Mesenchymal stem cell (in vitro differentiated cells and primary cell): ENCODE results near the gene KCND2.
A peak's percentile ranks its signal among the peaks of the same experiment; 100 is the strongest.

Experiments used
- DNase-seq: peaks from one replicate; pipeline ENCODE4 v3.0.0-alpha.2; 2013
- H2AFZ ChIP-seq: one replicate; pipeline ENCODE4 v1.6.1; 2013; ENCODE audit warnings: low read depth, mild to moderate bottlenecking, control low read depth, inconsistent platforms, low read length, moderate library complexity
- H2AK5ac ChIP-seq: 2 replicates; pipeline ENCODE4 v1.6.1; 2013; ENCODE audit warnings: low read length, moderate library complexity, mild to moderate bottlenecking, inconsistent platforms; ENCODE audit not compliant: severe bottlenecking
- H2BK120ac ChIP-seq: one replicate; pipeline ENCODE4 v1.6.1; 2013; ENCODE audit warnings: low read depth, mild to moderate bottlenecking, inconsistent platforms, low read length, moderate library complexity
- H2BK12ac ChIP-seq, 2 experiments: one replicate each; pipeline ENCODE4 v1.6.1; 2013; ENCODE audit warnings: inconsistent platforms in 2 of 2, low read length in 2 of 2, mild to moderate bottlenecking in 2 of 2, moderate library complexity in 2 of 2, control low read depth in 1 of 2
- H2BK15ac ChIP-seq: one replicate; pipeline ENCODE4 v1.6.1; 2013; ENCODE audit warnings: mild to moderate bottlenecking, low read depth, inconsistent platforms; ENCODE audit not compliant: poor library complexity, severe bottlenecking
- H2BK5ac ChIP-seq: 2 replicates; pipeline ENCODE4 v1.6.1; 2013; ENCODE audit warnings: low read depth, mild to moderate bottlenecking, low read length, control low read depth, inconsistent platforms; ENCODE audit not compliant: poor library complexity, severe bottlenecking
- H3K14ac ChIP-seq, 2 experiments: one replicate each; pipeline ENCODE4 v1.6.1; 2013; ENCODE audit warnings: inconsistent platforms in 2 of 2, low read length in 2 of 2, control low read depth in 1 of 2, mild to moderate bottlenecking in 1 of 2, moderate library complexity in 1 of 2
- H3K18ac ChIP-seq, 2 experiments: one replicate each; pipeline ENCODE4 v1.6.1; 2013; ENCODE audit warnings: inconsistent platforms in 2 of 2, low read length in 2 of 2, control low read depth in 1 of 2, low read depth in 1 of 2, mild to moderate bottlenecking in 1 of 2
- H3K23ac ChIP-seq, 2 experiments: one replicate each; pipeline ENCODE4 v1.6.1; 2013; ENCODE audit warnings: inconsistent platforms in 2 of 2, low read length in 2 of 2, mild to moderate bottlenecking in 2 of 2, moderate library complexity in 2 of 2, control low read depth in 1 of 2
- H3K27ac ChIP-seq: 2 replicates; pipeline ENCODE4 v1.5.1; 2013; ENCODE audit warnings: mild to moderate bottlenecking, moderate library complexity, low read length, control low read depth, inconsistent platforms; ENCODE audit not compliant: poor library complexity, severe bottlenecking
- H3K27me3 ChIP-seq, 2 experiments: 2 replicates each; pipeline versions ENCODE4 v1.6.1 to v1.7.0; 2013; ENCODE audit warnings: low read length in 2 of 2, mild to moderate bottlenecking in 2 of 2, moderate library complexity in 2 of 2, control low read depth in 1 of 2, inconsistent platforms in 1 of 2; ENCODE audit not compliant: control insufficient read depth in 1 of 2, insufficient read depth in 1 of 2
- H3K36me3 ChIP-seq, 2 experiments: 2 replicates each; pipeline versions ENCODE4 v1.6.1 to v1.7.0; 2013; ENCODE audit warnings: low read length in 2 of 2, control low read depth in 1 of 2, inconsistent platforms in 1 of 2, low read depth in 1 of 2, mild to moderate bottlenecking in 1 of 2; ENCODE audit not compliant: insufficient read depth in 2 of 2, control insufficient read depth in 1 of 2
- H3K4ac ChIP-seq, 2 experiments: one replicate each; pipeline ENCODE4 v1.6.1; 2013; ENCODE audit warnings: inconsistent platforms in 2 of 2, low read length in 2 of 2, mild to moderate bottlenecking in 2 of 2, moderate library complexity in 2 of 2, control low read depth in 1 of 2, low read depth in 1 of 2
- H3K4me1 ChIP-seq: 2 replicates; pipeline ENCODE4 v1.6.1; 2013; ENCODE audit warnings: low read depth, low read length, control low read depth; ENCODE audit not compliant: control insufficient read depth, insufficient read depth
- H3K4me2 ChIP-seq: 2 replicates; pipeline ENCODE4 v1.6.1; 2013; ENCODE audit warnings: low read length, mild to moderate bottlenecking, inconsistent platforms; ENCODE audit not compliant: poor library complexity, severe bottlenecking
- H3K4me3 ChIP-seq, 2 experiments: 2 replicates each; pipeline versions ENCODE4 v1.5.1 to v1.7.0; 2013; ENCODE audit warnings: low read length in 2 of 2, mild to moderate bottlenecking in 2 of 2, control low read depth in 1 of 2, low read depth in 1 of 2; ENCODE audit not compliant: insufficient read depth in 1 of 2
- H3K79me1 ChIP-seq: replicated peaks from 2 replicates; pipeline ENCODE4 v1.6.1; 2013; ENCODE audit warnings: mild to moderate bottlenecking, control low read depth, low read length, inconsistent platforms; ENCODE audit not compliant: poor library complexity, severe bottlenecking
- H3K9ac ChIP-seq: 2 replicates; pipeline ENCODE4 v1.7.0; 2013; ENCODE audit warnings: mild to moderate bottlenecking, low read length, moderate library complexity
- H3K9me3 ChIP-seq: 2 replicates; pipeline ENCODE4 v1.7.0; 2013; ENCODE audit warnings: mild to moderate bottlenecking, low read length; ENCODE audit not compliant: control insufficient read depth
- H4K8ac ChIP-seq: one replicate; pipeline ENCODE4 v1.6.1; 2013; ENCODE audit warnings: inconsistent platforms, mild to moderate bottlenecking, low read length, moderate library complexity
- H4K91ac ChIP-seq: one replicate; pipeline ENCODE4 v1.6.1; 2013; ENCODE audit warnings: mild to moderate bottlenecking, low read length, inconsistent platforms
- WGBS: methylation state at CpG from one replicate; pipeline ENCODE4 v1.1.7; 2013; ENCODE audit warnings: mixed read lengths; 5-methylcytosine and 5-hydroxymethylcytosine counted together

The KCND2 gene

DNA sequence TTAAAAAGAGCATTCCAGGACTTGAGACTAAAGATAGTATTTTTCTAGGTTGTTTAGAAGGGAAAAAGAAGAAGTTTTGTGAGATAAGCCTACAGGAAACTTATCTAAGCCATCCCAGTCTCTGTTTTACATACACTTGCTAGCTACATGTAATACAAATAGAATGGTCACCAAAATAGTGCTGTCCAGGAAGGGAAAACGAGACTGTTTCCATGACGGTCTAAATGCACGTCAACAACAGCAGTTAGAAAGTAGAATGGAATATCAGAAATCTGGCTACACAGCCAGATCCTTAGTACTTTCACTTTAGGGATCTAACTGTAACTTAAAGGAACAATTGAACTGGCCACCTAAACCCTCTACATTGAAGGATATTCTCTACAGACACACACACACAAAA lies 467.4 kb downstream of the KCND2 start:
- no peak overlapping the region for H2BK15ac ChIP-seq
- no peak overlapping the region for H3K27ac ChIP-seq
- H4K91ac ChIP-seq = no peak overlapping the region
- no peak overlapping the region for H3K23ac ChIP-seq
- no peaks in the 10 kb centered on the region for H3K79me1 ChIP-seq
- H3K18ac ChIP-seq = no peak overlapping the region
- no peak overlapping the region for H2BK120ac ChIP-seq
- no peaks in the 10 kb centered on the region for H3K27me3 ChIP-seq
- no peaks in the 10 kb centered on the region for H3K4me1 ChIP-seq
- H3K9me3 ChIP-seq = no peaks in the 10 kb centered on the region
- no peak overlapping the region for H2BK12ac ChIP-seq
- H3K14ac ChIP-seq = no peak overlapping the region
- no peak overlapping the region for H2AK5ac ChIP-seq
- 63% methylated on average over 3 of the region's 3 CpGs for WGBS
- peak; percentile 73 for DNase-seq
- no peak overlapping the region for H3K4me2 ChIP-seq
- H2BK5ac ChIP-seq = no peak overlapping the region
- no peak overlapping the region for H3K4ac ChIP-seq
- no peak overlapping the region for H4K8ac ChIP-seq
- peak overlapping the region in 1 of 2 experiments; percentile 68 for H3K4me3 ChIP-seq
- H3K9ac ChIP-seq = peak overlapping the region; percentile 84
- peak overlapping the region; percentile 51 for H2AFZ ChIP-seq
- peaks cover 0 to 39% of the 10 kb centered on the region in 2 experiments for H3K36me3 ChIP-seq

GRCh38 chr7:120741371-120742042 lies 468.5 kb downstream of the KCND2 start:
- Histone ChIP-seq H2BK15ac (no peak overlapping the region), H3K27ac (no peak overlapping the region), H3K4me1 (no peaks in the 10 kb centered on the region), H3K36me3 (peaks cover 0 to 44% of the 10 kb centered on the region in 2 experiments), H2BK120ac (no peak overlapping the region), H3K18ac (no peak overlapping the region), H3K23ac (no peak overlapping the region), H3K14ac (no peak overlapping the region), H3K4ac (no peak overlapping the region), H3K4me3 (no peak overlapping the region), H2BK12ac (no peak overlapping the region), H3K4me2 (no peak overlapping the region), H2BK5ac (no peak overlapping the region), H3K9ac (peak overlapping the region; percentile 84), H4K91ac (no peak overlapping the region), H3K79me1 (no peaks in the 10 kb centered on the region), H2AK5ac (no peak overlapping the region), H2AFZ (no peak overlapping the region), H3K9me3 (no peaks in the 10 kb centered on the region), H4K8ac (no peak overlapping the region), H3K27me3 (no peaks in the 10 kb centered on the region)
- 93% methylated on average over 5 of the region's 7 CpGs for WGBS
- DNase-seq = no peak

DNA sequence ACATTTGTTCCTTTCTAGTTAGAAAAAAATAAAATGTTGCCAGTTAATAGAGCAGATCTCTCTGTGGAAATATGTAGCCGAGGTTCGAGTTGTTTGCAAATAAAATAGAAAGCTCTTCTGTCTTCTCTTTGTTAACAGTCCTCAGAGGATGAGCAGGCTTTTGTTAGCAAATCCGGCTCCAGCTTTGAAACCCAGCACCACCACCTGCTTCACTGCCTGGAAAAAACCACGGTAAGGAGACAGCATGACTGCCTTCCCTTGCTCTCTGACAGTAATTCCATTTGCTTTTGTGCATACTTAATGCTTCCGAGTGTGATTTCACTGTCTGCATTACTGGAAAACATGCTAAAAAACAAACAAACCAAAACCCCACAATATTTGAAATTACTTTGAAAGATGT lies 469.4 kb downstream of the KCND2 start:
- no peak overlapping the region for H3K9ac ChIP-seq
- H3K18ac ChIP-seq = no peak overlapping the region
- H4K8ac ChIP-seq = no peak overlapping the region
- no peak overlapping the region for H2AK5ac ChIP-seq
- no peak overlapping the region for H2BK5ac ChIP-seq
- H2BK15ac ChIP-seq = no peak overlapping the region
- H3K36me3 ChIP-seq = peaks cover 0 to 46% of the 10 kb centered on the region in 2 experiments
- 55% methylated on average over 4 of the region's 5 CpGs for WGBS
- no peaks in the 10 kb centered on the region for H3K4me1 ChIP-seq
- no peak overlapping the region for H3K23ac ChIP-seq
- no peak overlapping the region for H3K4me2 ChIP-seq
- no peak overlapping the region for H2BK120ac ChIP-seq
- no peak overlapping the region for H4K91ac ChIP-seq
- H2BK12ac ChIP-seq = no peak overlapping the region
- no peaks in the 10 kb centered on the region for H3K9me3 ChIP-seq
- no peak overlapping the region for H3K27ac ChIP-seq
- DNase-seq = no peak
- no peaks in the 10 kb centered on the region for H3K27me3 ChIP-seq
- no peaks in the 10 kb centered on the region for H3K79me1 ChIP-seq
- H2AFZ ChIP-seq = no peak overlapping the region
- H3K14ac ChIP-seq = no peak overlapping the region
- H3K4ac ChIP-seq = no peak overlapping the region
- H3K4me3 ChIP-seq = no peak overlapping the region

DNA sequence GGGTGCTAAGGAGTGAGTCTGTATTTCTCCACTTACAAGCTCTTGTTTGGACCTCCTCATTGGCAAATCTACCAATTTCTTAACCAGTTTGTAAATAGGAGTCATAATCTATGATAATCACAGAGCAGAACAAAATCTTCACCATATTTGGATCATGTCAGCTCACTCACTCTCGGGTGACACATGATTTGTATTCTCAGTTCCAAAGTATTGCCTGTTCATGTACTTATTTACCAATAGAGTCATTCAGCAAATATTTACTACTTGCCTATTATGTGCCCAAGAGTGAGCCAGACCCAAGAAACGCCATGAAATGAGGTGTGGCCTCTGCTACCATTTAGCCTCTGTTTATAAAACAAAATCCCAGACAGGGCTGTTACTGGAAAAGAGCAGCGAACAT lies 470.2 kb downstream of the KCND2 start:
- DNase-seq = no peak
- Histone ChIP-seq H3K23ac (no peak overlapping the region), H3K9ac (no peak overlapping the region), H3K79me1 (no peaks in the 10 kb centered on the region), H4K91ac (no peak overlapping the region), H2AK5ac (no peak overlapping the region), H3K27me3 (no peaks in the 10 kb centered on the region), H3K4me2 (no peak overlapping the region), H3K18ac (peak overlapping the region in 1 of 2 experiments; percentile 28), H4K8ac (no peak overlapping the region), H2BK5ac (no peak overlapping the region), H3K4ac (no peak overlapping the region), H3K27ac (no peak overlapping the region), H3K4me1 (no peaks in the 10 kb centered on the region), H3K4me3 (no peak overlapping the region), H2BK120ac (no peak overlapping the region), H2BK12ac (no peak overlapping the region), H3K36me3 (peaks cover 0 to 46% of the 10 kb centered on the region in 2 experiments), H3K9me3 (no peaks in the 10 kb centered on the region), H2BK15ac (no peak overlapping the region), H3K14ac (no peak overlapping the region), H2AFZ (no peak overlapping the region)
- 56% methylated on average over 3 of the region's 3 CpGs for WGBS
